Left kidney (tissue), 1 donor: Measurements from ENCODE around the gene NUP188. TPM values are rescaled to one million over a fixed set of nuclear protein-coding genes. Genes with fewer than 3 reads are reported as not detected.

ENCODE experiments used
- polyA plus RNA-seq: library from polyadenylated mRNA; unstranded; fragments of 120-200 nt; gene quantifications from one replicate; pipeline ENCODE4 v1.2.1, GENCODE V29; 2013; ENCODE audit not compliant: insufficient read length

Gene NUP188
- polyA plus RNA-seq, 1 donor = 53.9 TPM

Other genes with a start within 250 kb of the NUP188 start
- gene PKN3, start 245.2 kb upstream of the NUP188 start, polyA plus RNA-seq = 13.4 TPM
- 12.5 TPM for gene ZDHHC12, start 223.6 kb upstream of the NUP188 start, polyA plus RNA-seq
- 31.3 TPM for gene ZER1, start 175.8 kb upstream of the NUP188 start, polyA plus RNA-seq
- 39.5 TPM for gene TBC1D13, start 160.4 kb upstream of the NUP188 start, polyA plus RNA-seq
- gene ENDOG, start 129.2 kb upstream of the NUP188 start, polyA plus RNA-seq = 6.7 TPM
- gene SPOUT1, start 117.9 kb upstream of the NUP188 start, polyA plus RNA-seq = 35.3 TPM
- 23.0 TPM for gene KYAT1, start 65.7 kb upstream of the NUP188 start, polyA plus RNA-seq
- gene LRRC8A, start 65.6 kb upstream of the NUP188 start, polyA plus RNA-seq = 24.2 TPM
- 63.9 TPM for gene PHYHD1, start 26.7 kb upstream of the NUP188 start, polyA plus RNA-seq
- gene DOLK, start 96 bp upstream of the NUP188 start, polyA plus RNA-seq = 14.4 TPM
- gene SH3GLB2, start 80.6 kb downstream of the NUP188 start, polyA plus RNA-seq = 111 TPM
- gene MIGA2, start 88.9 kb downstream of the NUP188 start, polyA plus RNA-seq = 18.8 TPM
- 20.2 TPM for gene DOLPP1, start 133.4 kb downstream of the NUP188 start, polyA plus RNA-seq
- gene CRAT, start 163.1 kb downstream of the NUP188 start, polyA plus RNA-seq = 39.2 TPM
- 104 TPM for gene PTPA, start 163.7 kb downstream of the NUP188 start, polyA plus RNA-seq
- 6.6 TPM for gene IER5L, start 230.6 kb downstream of the NUP188 start, polyA plus RNA-seq